ENCODE results near the gene POPDC3.

POPDC3 gene

DNA sequence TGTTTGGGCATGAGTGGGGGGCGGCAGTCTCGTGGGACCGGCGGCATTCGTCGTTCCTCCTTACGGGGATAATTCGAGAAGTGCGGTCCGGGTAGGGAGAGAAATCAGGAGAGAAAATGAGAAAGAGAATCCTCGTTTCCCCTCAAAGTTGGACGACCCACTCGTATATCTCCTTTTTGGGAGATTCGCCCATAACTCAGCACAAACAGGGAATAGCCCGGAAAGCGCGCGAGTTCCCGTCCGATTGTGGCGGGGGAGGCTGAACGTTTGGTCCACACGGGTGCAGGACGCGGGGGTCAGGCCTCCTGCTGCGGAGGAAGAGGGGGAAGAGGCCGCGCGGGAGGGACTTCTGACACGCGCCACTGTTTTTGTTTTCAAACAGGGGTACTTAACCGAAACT lies 42.4 kb downstream of the POPDC3 start:
- no peak for DNase-seq

DNA sequence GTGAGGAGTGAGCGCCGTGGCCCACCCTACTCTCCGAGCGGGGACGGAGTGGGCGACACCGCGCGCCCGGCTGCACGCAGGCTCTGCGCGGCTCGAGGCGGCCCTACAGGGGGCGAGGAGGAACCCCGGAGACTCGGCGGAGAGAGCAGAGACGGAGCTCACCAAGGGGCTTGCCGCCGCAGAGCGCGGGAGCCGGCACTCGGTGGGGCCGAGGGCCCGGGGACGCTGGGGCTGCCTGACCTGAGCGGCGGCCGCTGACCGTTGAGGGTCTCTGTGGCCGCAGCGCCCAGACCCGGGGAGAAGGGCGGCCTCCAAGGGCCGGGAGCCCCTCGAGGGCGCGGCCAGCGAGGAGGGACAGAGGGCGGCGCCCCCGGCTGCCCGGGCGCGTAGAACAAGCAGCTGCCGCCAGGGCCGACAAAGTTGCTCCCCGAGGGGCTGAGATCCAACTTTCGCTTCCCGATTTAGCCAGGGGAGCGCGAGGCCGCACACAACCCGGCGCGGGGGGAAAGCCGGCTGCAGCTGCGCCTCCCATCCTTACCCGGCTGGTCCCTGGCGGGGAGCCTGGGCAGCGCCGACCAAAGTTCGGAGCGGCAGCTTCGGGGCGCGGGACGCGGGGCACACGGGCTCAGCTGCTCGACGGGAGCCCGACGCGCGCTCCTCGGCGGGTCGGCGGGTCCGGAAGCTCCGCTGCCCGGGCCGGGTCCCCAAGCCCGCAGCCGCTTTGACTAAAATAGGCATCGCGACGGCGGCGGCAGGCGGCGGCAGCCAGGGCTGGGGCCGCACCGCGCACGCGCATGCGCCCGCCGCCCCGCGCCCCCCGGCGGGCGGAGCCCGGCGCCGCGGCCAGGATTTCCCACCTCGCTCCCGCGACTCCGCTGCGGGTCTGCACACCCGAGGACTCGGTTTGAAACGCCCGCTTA lies 43.1 kb downstream of the POPDC3 start:
- DNase-seq = peak; percentile 10

GRCh38 chr6:105135907-105136430 lies 43.8 kb downstream of the POPDC3 start:
- no peak for DNase-seq

DNA sequence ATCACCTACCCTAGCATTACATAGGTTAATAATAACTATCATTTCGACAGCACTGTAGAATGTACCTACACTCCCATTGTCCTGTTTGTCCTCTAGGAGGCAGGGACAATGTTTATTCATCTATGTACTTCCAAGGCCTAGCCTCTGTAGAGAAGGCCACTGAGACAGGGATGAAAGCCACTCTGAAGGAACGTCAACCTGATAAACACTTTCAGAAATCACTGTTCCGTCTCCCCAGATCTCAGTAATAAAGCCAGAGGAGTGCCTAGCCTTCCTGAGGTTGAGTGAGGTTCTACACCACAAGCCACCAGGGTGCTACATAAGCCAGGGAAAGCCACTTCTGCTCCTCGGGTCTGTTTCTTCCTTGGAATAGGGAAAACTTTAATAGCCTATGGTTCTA lies 44.8 kb downstream of the POPDC3 start:
- DNase-seq = no peak

- no peak for DNase-seq
These were observed 57.1 kb downstream of the POPDC3 start for GRCh38 chr6:105122717-105123116.

GRCh38 chr6:105121981-105122380 lies 57.8 kb downstream of the POPDC3 start:
- DNase-seq = no peak

- DNase-seq = no peak
These were observed 59.2 kb downstream of the POPDC3 start for GRCh38 chr6:105120570-105120969.

GRCh38 chr6:105116150-105116549 lies 63.7 kb downstream of the POPDC3 start:
- no peak for DNase-seq

DNA sequence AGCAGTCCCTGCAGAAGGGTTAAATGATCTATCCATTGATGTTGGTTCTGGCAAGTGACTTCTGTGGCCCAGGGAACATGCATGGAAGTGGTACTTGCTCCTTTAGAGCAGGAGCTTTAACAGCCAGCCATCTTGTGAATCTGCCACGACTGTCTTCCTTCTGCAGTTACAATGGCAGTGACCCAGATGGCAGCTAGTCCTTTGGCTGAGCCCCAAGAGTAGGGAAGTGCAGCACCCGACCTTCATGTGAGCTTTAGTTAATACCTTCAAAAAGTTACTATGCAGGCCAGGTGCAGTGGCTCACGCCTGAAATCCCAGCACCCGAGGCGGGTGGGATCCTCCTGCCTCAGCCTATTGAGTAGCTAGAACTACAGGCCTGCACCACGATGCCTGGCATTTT lies 66.4 kb downstream of the POPDC3 start:
- DNase-seq = no peak

DNA sequence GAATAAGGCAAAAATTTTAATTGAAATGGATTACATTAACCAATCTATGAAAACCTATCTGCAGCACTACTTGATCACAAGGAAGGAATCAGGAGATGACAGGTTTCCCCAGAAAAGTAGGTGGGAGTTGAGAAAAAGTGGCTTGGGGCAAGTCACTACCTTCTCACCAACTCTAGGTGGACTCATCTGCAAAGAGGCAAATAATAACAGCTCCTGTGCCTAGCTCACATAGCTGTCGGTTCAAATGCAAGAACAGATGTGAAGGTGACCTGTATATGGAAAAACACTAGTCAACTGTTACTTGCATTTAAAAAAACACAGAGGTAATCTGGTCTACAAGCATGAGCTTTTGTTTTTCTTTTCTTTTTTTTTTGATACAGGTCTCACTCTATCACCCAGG lies 67.2 kb downstream of the POPDC3 start:
- DNase-seq = no peak

DNA sequence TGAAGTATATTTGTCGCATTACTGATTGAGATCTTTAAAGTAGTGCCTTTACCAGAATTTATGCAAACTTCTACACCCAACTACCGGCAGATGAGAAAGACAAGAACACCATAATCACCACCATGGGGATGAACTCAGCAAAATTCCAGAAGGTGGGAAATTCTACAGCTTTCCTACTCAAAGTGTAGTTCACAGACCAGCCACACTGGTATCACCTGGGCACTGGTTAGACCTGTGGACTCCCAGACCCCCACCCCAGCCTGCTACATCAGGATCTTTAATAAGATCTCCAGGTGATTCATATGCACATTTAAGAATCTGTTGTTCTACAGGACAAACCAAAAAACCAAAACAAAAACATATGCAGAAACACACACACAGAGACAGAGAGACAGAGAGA lies 67.9 kb downstream of the POPDC3 start:
- no peak for DNase-seq

- DNase-seq = no peak
These were observed 68.7 kb downstream of the POPDC3 start for GRCh38 chr6:105111105-105111504.

- DNase-seq = no peak
These were observed 69.6 kb downstream of the POPDC3 start for GRCh38 chr6:105109955-105110895.

DNA sequence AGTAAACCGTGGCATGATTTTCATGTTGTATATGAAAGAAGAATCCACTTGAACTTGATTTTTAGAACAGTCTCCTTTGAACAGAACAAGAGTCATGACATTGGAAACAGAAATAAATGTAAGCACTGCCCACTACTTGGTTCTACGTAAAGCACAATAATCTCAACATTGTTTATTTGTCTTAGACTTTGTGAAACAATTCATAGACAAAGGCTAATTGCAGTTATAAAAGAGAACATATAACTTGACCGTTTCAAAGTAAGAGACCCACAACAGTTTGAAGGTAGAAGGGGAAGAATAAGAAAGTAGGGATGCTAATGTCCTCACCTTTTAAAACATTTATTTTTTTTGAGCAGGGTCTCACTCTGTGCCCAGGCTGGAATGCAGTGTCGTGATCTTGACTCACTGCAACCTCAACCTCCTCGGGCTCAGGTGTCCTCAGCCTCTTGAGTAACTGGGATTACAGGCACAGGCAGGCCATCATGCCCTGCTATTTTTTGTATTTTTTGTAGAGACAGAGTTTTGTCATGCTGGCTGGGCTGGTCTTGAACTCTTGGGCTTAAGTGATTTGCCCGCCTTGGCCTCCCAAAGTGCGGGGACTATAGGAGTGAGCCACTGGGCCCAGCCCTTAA lies 71.1 kb downstream of the POPDC3 start:
- no peak for DNase-seq
